Medulla oblongata (tissue), 1 donor: Measurements from ENCODE around the gene TGFB1I1.
"Not testable (repeated sequence)": the region's sequence is repeated elsewhere in the genome, so short reads cannot be mapped to it uniquely, and the experiment has no call there.

Experiments
- DNase-seq: peaks from one replicate; pipeline ENCODE4 v3.0.0-alpha.2; 2015; ENCODE audit errors: extremely low spot score

The TGFB1I1 gene

DNA sequence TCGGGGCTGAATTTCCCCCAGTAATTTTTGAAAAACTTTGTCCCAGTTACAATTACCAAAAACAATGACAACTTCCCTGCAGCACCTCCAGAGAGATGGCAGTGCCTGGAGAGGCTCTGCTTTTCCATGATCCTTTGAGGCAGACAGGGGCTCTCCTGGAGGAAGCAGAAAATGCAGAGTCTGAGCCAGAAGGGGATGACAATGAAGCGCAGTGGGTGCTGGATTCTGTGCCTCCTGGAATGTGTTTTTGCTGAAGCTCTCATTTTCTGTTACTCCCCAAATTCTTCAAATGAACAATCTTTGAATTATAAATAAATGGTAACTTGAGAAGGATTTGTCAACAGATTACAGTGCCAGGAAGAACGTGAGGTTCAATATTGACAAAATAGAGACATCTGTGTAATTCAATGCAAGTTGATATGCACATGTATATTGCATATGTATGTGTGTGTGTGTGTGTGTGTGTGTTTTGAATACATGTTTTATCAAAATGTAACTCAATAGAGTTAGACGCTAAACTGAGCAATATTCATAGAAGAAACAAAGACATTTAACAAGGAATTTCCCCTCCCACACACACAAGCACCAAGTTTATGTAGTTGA is 45.9 kb downstream of the TGFB1I1 start:
- DNase-seq: no peak

DNA sequence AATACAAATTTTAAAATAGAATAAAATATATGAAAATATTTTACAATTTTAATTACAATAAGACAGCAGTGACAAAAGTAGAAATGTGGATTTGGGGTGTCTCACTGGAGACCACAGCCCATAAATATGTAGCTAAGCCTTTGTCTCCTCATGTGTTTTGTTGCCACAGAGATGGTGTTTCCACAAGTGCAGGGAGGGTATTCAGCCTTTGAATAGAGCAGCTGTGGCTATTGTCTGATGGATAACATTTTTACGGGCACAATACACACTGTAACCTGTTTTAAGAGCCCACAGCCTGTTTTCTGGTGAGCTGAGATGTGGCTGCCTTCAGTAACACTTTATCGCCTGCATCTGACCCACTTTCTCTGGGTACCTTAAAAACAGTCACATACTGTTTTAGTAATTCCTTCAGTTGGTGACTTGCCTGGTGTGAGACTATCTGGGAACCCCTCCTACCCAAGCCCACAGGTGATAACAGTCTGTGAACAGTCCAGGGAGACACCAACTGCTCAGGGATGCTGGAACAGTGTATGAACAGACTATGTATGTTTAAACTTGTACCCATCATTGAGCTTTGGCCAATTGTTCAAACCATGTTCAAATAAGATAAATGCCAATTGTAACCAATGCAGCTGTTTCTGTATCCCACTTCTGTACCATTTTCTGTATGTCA is 47.9 kb downstream of the TGFB1I1 start:
- DNase-seq: no peak

DNA sequence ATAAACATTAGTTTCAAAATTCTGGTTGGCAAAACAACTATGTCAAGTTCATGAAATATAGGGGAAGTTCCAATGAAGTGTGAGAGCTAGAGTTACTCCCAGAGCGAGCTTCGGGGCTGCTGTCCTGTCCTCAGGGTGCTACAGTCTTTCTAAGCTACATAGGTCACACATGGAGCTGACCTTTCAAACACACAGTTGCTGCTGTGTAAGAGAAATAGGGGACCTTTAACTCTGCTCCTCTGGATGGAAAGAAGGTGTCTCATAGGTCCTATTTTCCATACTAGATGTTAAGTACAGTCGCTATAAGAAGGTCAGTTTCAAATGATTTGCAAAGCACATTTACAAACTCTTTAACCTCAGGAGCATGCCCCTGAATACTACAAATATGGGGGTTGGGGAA is 49.4 kb downstream of the TGFB1I1 start:
- DNase-seq: no peak

DNA sequence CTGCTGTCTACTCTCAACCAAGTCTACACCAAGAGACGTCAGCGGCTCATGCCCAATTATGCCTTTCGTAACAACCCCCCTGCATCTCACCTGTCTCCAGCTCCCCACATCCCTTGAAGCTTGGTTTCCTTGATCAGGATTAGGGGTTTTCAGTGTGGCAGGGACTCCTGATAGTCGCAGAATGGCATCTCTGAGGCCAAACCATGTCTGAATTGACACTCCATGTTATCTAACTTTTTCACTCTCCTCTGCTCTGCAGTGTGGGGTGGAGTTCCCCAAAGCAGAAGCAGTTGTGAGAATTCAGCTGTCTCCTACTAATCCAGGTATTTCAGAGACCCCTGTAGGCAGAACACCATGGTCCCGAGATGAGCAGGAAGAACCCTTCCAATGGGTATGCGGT is 50.1 kb downstream of the TGFB1I1 start:
- DNase-seq: no peak

DNA sequence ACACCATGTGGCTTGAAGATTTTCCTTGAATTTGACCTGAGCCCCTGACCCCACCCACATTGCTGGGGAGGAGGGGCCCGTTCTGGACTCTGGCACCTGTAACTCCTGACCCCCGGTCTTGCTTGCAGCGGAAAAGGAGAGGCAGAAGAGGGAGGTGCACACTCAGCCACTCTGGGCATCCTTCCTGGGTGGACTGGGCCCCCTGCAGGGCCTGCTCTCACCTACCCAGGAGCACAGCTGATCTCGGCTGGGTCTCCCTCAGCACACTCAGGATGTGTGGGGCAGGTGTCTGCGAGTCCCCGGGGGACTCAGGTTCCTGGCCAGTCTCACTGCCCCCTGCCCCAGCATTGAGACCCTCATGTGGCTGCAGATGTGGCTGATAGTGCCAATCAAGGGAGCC is 51.8 kb downstream of the TGFB1I1 start:
- DNase-seq: not testable (repeated sequence)

DNA sequence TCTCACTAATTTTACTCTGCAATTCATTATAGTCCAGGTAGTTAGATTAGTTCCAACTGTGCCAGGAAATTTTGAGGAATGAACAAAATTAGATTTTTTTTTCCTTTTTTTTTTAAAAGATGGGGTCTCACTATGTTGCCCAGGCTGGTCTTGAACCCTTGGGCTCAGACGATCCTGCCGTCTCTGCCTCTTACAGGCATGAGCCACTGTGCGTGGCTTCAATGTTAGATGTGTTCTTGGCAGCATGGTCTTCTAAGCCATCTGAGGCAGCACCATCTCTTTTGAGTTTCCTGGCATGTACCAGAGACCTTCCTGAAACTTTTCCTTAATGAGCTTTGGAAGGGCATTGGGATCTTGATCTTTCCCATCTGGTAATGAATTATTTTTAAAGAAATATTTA is 53.2 kb downstream of the TGFB1I1 start:
- no peak for DNase-seq
